Ectodermal cell (in vitro differentiated cells): ENCODE measurements around the gene COMMD3.

Experiments used
- H3K27ac ChIP-seq: 2 replicates; pipeline ENCODE4 v1.7.0; 2013; ENCODE audit warnings: mild to moderate bottlenecking, low read depth, low read length; ENCODE audit not compliant: insufficient read depth, poor library complexity, severe bottlenecking
- H3K27me3 ChIP-seq: 2 replicates; pipeline ENCODE4 v1.7.0; 2013; ENCODE audit warnings: mild to moderate bottlenecking, low read length; ENCODE audit not compliant: insufficient read depth, control insufficient read depth, poor library complexity, severe bottlenecking
- H3K36me3 ChIP-seq: one replicate; pipeline ENCODE4 v1.7.0; 2013; ENCODE audit warnings: low read length; ENCODE audit not compliant: control insufficient read depth, insufficient read depth
- H3K4me1 ChIP-seq: one replicate; pipeline ENCODE4 v1.7.0; 2013; ENCODE audit warnings: low read length; ENCODE audit not compliant: control insufficient read depth, insufficient read depth
- H3K4me3 ChIP-seq: 2 replicates; pipeline ENCODE4 v1.7.0; 2013; ENCODE audit warnings: low read depth, low read length, control low read depth; ENCODE audit not compliant: insufficient read depth
- H3K9me3 ChIP-seq: 2 replicates; pipeline ENCODE4 v1.7.0; 2013; ENCODE audit warnings: mild to moderate bottlenecking, low read length, moderate library complexity; ENCODE audit not compliant: control insufficient read depth
- WGBS, 2 experiments: methylation state at CpG; one replicate each; pipeline ENCODE4 v1.1.7; 2013; ENCODE audit warnings: missing lambda C conversion rate in 2 of 2; 5-methylcytosine and 5-hydroxymethylcytosine counted together

COMMD3 gene

GRCh38 chr10:22365644-22366434, 49.7 kb downstream of the COMMD3 start:
- H3K9me3 ChIP-seq = no peaks in the 10 kb centered on the region
- H3K36me3 ChIP-seq = no peaks in the 10 kb centered on the region
- H3K4me3 ChIP-seq = no peak overlapping the region
- no peaks in the 10 kb centered on the region for H3K4me1 ChIP-seq
- H3K27ac ChIP-seq = no peak overlapping the region
- no peaks in the 10 kb centered on the region for H3K27me3 ChIP-seq
- WGBS, 2 experiments = 83 to 84% methylated on average over 2 to 3 of the region's 4 CpGs

DNA sequence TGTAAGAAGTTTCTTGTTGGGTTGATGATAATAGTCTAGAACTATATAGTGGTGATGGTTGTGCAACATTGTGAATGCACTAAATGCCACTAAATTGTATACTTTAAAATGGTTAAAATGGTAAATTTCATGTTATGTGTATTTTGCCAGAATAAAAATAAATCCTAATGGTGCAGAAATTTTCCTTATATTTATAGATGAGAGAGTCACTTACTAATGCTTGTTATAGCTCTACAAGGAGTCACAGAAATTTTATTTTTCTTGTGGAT, 50.2 kb downstream of the COMMD3 start:
- Histone ChIP-seq H3K4me3 (no peak overlapping the region), H3K4me1 (no peaks in the 10 kb centered on the region), H3K36me3 (no peaks in the 10 kb centered on the region), H3K27me3 (no peaks in the 10 kb centered on the region), H3K9me3 (no peaks in the 10 kb centered on the region), H3K27ac (no peak overlapping the region)

DNA sequence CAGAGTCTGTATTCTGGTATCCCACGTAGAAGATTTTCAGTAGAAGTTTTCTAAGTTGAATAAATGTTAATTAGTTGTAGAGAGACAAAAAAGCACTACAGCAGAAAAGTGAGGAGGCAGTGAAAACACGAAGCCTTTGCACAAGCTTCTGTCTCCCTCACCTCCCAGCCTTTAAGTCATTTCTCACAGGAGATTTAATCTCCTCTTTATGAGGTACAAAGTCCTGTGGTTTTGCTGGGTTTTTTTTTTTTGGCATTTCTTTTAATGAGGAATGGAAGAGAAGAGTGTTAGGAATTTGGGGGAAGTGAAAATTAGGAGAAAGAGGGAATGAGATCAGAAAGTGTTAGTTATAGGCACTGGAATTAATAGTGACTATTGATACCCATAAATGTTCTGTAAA, 50.6 kb downstream of the COMMD3 start:
- WGBS, 2 experiments = 36 to 78% methylated on average over 1 to 2 of the region's 2 CpGs
- Histone ChIP-seq H3K27me3 (no peaks in the 10 kb centered on the region), H3K27ac (no peak overlapping the region), H3K4me3 (no peak overlapping the region), H3K4me1 (no peaks in the 10 kb centered on the region), H3K36me3 (no peaks in the 10 kb centered on the region), H3K9me3 (no peaks in the 10 kb centered on the region)

DNA sequence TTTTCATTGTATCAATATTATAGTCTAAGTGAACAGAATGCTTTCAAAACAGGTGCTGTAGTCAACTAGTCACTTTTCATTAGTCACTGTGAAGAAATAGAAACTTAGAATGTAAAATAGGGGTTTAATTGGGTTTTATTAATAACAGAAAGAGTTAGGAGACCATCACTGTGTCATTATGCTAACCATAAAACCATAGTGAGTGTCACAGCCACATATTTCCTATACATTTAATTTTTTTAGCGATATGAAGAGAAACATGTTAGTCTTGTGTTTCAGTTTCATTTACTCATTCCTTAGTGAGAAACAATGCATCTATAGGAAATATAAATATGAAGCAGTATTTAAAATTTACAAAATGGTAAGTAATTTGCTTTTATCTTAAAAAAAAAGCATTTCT, 51.3 kb downstream of the COMMD3 start:
- no peaks in the 10 kb centered on the region for H3K36me3 ChIP-seq
- H3K27me3 ChIP-seq = no peaks in the 10 kb centered on the region
- no peak overlapping the region for H3K4me3 ChIP-seq
- no peaks in the 10 kb centered on the region for H3K9me3 ChIP-seq
- H3K4me1 ChIP-seq = no peaks in the 10 kb centered on the region
- no peak overlapping the region for H3K27ac ChIP-seq
- no CpG with 5 or more reads among the region's 1 CpG for WGBS, 2 experiments

DNA sequence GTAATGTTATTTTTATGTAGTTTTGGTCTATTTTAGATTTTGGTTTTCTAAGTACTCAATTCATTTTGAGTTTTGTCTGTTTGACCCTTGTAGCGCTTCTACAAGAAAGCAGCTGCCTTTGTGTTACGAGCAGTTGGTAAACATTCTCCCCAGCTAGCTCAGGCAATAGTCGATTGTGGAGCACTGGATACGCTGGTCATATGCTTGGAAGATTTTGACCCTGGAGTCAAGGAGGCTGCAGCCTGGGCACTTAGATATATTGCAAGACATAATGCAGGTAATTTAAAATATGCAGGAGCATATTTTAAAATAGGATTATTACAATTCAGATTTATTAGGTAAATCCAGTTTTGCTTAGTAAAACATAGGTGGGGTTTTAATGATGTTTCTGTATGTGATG, 52.2 kb downstream of the COMMD3 start:
- Histone ChIP-seq H3K27me3 (no peaks in the 10 kb centered on the region), H3K4me1 (no peaks in the 10 kb centered on the region), H3K27ac (no peak overlapping the region), H3K36me3 (no peaks in the 10 kb centered on the region), H3K9me3 (no peaks in the 10 kb centered on the region), H3K4me3 (no peak overlapping the region)
- 88 to 91% methylated on average over 4 of the region's 4 CpGs for WGBS, 2 experiments

DNA sequence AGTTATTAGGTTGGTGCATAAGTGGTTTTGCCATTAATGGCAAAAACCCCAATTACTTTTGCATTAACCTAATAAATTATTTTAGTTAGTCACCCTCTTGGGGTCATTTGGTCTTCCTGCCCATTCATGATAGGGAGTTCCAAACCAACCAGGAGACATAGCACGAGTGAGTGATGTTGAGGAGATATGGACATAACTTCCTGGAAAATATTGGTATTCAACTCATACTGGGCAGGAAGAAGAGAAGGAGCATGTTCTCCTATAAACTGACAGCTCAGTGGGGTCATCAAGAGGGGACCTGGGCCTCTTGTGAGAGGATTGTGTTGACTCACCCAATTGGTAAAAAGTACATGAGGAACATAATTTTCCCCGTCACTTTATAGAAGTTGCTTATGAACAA, 52.8 kb downstream of the COMMD3 start:
- Histone ChIP-seq H3K27ac (no peak overlapping the region), H3K9me3 (no peaks in the 10 kb centered on the region), H3K4me3 (no peak overlapping the region), H3K27me3 (no peaks in the 10 kb centered on the region), H3K36me3 (no peaks in the 10 kb centered on the region), H3K4me1 (no peaks in the 10 kb centered on the region)
- WGBS, 2 experiments = 93 to 97% methylated on average over 1 of the region's 2 CpGs

- Histone ChIP-seq H3K9me3 (no peaks in the 10 kb centered on the region), H3K36me3 (no peaks in the 10 kb centered on the region), H3K4me1 (no peaks in the 10 kb centered on the region), H3K4me3 (no peak overlapping the region), H3K27ac (no peak overlapping the region), H3K27me3 (no peaks in the 10 kb centered on the region)
- WGBS, 2 experiments = 92 to 98% methylated on average over 5 of the region's 5 CpGs
Observed at GRCh38 chr10:22369434-22370072, 53.4 kb downstream of the COMMD3 start.
